Thoracic aorta (tissue), 2 donors: ENCODE measurements around the gene TRIO. TPM values are rescaled to one million over a fixed set of nuclear protein-coding genes. Genes with fewer than 3 reads are reported as not detected.

Experiments used
- ATAC-seq: fragments of 150-250 bp; one replicate; pipeline ENCODE4 v1.8.0; 2017; ENCODE audit warnings: low read depth; ENCODE audit not compliant: insufficient number of reproducible peaks, low FRiP score
- DNase-seq: peaks from one replicate; pipeline ENCODE4 v3.0.0-alpha.2; 2020; ENCODE audit warnings: low spot score
- H3K27ac ChIP-seq, 2 donors: fragments of 200-600 bp; sonication (generic); 1 replicate in 1 of 2; 2 replicates in 1 of 2; pipeline ENCODE4 v1.5.1; 2016; ENCODE audit warnings: mild to moderate bottlenecking in 2 of 2, moderate library complexity in 2 of 2
- H3K27me3 ChIP-seq: fragments of 200-600 bp; sonication (generic); replicated peaks from 2 replicates; pipeline ENCODE4 v1.6.0; 2016; ENCODE audit warnings: mild to moderate bottlenecking; ENCODE audit not compliant: insufficient read depth
- H3K36me3 ChIP-seq: fragments of 200-600 bp; sonication (generic); one replicate; pipeline ENCODE4 v1.5.1; 2016
- H3K4me1 ChIP-seq, 2 donors: fragments of 200-600 bp; sonication (generic); 1 replicate in 1 of 2; 2 replicates in 1 of 2; pipeline versions ENCODE4 v1.5.1 to v1.6.0; 2016; ENCODE audit warnings: low read depth in 2 of 2, mild to moderate bottlenecking in 1 of 2; ENCODE audit not compliant: control insufficient read depth in 1 of 2
- H3K4me3 ChIP-seq: fragments of 200-600 bp; sonication (generic); 2 replicates; pipeline ENCODE4 v1.5.1; 2016; ENCODE audit warnings: mild to moderate bottlenecking
- H3K9me3 ChIP-seq: fragments of 200-600 bp; sonication (generic); 2 replicates; pipeline ENCODE4 v1.5.1; 2016
- CTCF ChIP-seq: fragments of 200-600 bp; sonication (generic); IDR thresholded peaks from one replicate; pipeline ENCODE4 v1.5.1; 2019; ENCODE audit warnings: antibody characterized with exemption
- total RNA-seq, 2 donors: library from RNA; depleted of rRNA; stranded (reverse); fragments of >200 nt; gene quantifications; one replicate each; pipeline versions ENCODE4 v1.1.0 to v1.2.3, GENCODE V29; 2016

The TRIO gene
- total RNA-seq, 2 donors from 2014 or later, result 219 to 300 TPM

- Histone ChIP-seq H3K27ac (no peak overlapping the region), H3K4me3 (no peak overlapping the region), H3K36me3 (peaks cover 43% of the 10 kb centered on the region), H3K9me3 (no peaks in the 10 kb centered on the region), H3K4me1 (no peaks in the 10 kb centered on the region), H3K27me3 (no peaks in the 10 kb centered on the region)
- no peak for TF ChIP-seq CTCF
- DNase-seq (no peak), ATAC-seq (no peak)
Measured at GRCh38 chr5:14373685-14374084, 230.5 kb downstream of the TRIO start.

- DNase-seq (no peak), ATAC-seq (no peak)
- Histone ChIP-seq H3K36me3 (peaks cover 43% of the 10 kb centered on the region), H3K4me1 (no peaks in the 10 kb centered on the region), H3K9me3 (no peaks in the 10 kb centered on the region), H3K4me3 (no peak overlapping the region), H3K27me3 (no peaks in the 10 kb centered on the region), H3K27ac (no peak overlapping the region)
- no peak for TF ChIP-seq CTCF
Measured at GRCh38 chr5:14374100-14374499, 231.0 kb downstream of the TRIO start.

- Histone ChIP-seq H3K4me1 (no peaks in the 10 kb centered on the region), H3K9me3 (no peaks in the 10 kb centered on the region), H3K36me3 (peaks cover 54% of the 10 kb centered on the region), H3K27me3 (no peaks in the 10 kb centered on the region), H3K27ac (no peak overlapping the region), H3K4me3 (no peak overlapping the region)
- no peak for TF ChIP-seq CTCF
- DNase-seq, result no peak
- no peak for ATAC-seq
Measured at GRCh38 chr5:14376789-14377188, 233.6 kb downstream of the TRIO start.

GRCh38 chr5:14379739-14380497 lies 236.8 kb downstream of the TRIO start:
- ATAC-seq (no peak), DNase-seq (no peak)
- TF ChIP-seq CTCF, result no peak
- Histone ChIP-seq H3K4me3 (no peak overlapping the region), H3K9me3 (no peaks in the 10 kb centered on the region), H3K27ac (no peak overlapping the region), H3K4me1 (no peaks in the 10 kb centered on the region), H3K27me3 (no peaks in the 10 kb centered on the region), H3K36me3 (peaks cover 49% of the 10 kb centered on the region)

- H3K4me3 ChIP-seq, result no peak overlapping the region
- H3K27ac ChIP-seq, result no peak overlapping the region
- no peaks in the 10 kb centered on the region for H3K27me3 ChIP-seq
- no peak for DNase-seq
- no peaks in the 10 kb centered on the region for H3K9me3 ChIP-seq
- H3K36me3 ChIP-seq, result peaks cover 51% of the 10 kb centered on the region
- no peak for TF ChIP-seq CTCF
- no peaks in the 10 kb centered on the region for H3K4me1 ChIP-seq
- no peak for ATAC-seq
Measured at GRCh38 chr5:14380712-14381111, 237.6 kb downstream of the TRIO start.
